IPS-15b (cell line): ENCODE measurements around the gene IGFBP5.

Experiments used
- H3K27me3 ChIP-seq: one replicate; pipeline ENCODE4 v1.6.1; 2013; ENCODE audit warnings: low read length; ENCODE audit not compliant: control insufficient read depth, insufficient read depth
- H3K36me3 ChIP-seq: one replicate; pipeline ENCODE4 v1.6.1; 2013; ENCODE audit warnings: low read length; ENCODE audit not compliant: control insufficient read depth, insufficient read depth
- H3K4me1 ChIP-seq: one replicate; pipeline ENCODE4 v1.6.1; 2013; ENCODE audit warnings: mild to moderate bottlenecking, low read length; ENCODE audit not compliant: control insufficient read depth, insufficient read depth
- H3K4me3 ChIP-seq: one replicate; pipeline ENCODE4 v1.5.1; 2013; ENCODE audit warnings: low read depth, low read length
- H3K9ac ChIP-seq: one replicate; pipeline ENCODE4 v1.6.1; 2013; ENCODE audit warnings: low read depth, mild to moderate bottlenecking, low read length
- H3K9me3 ChIP-seq: one replicate; pipeline ENCODE4 v1.6.1; 2013; ENCODE audit warnings: mild to moderate bottlenecking, low read length; ENCODE audit not compliant: control insufficient read depth, insufficient read depth

IGFBP5 gene

GRCh38 chr2:216694826-216695217 is 527 bp downstream of the IGFBP5 start:
- H3K4me3 ChIP-seq: peak overlapping the region; percentile 44
- no peaks in the 10 kb centered on the region for H3K36me3 ChIP-seq
- H3K27me3 ChIP-seq: peaks cover 43% of the 10 kb centered on the region
- H3K4me1 ChIP-seq: peaks cover 10% of the 10 kb centered on the region
- no peak overlapping the region for H3K9ac ChIP-seq
- no peaks in the 10 kb centered on the region for H3K9me3 ChIP-seq

GRCh38 chr2:216694082-216694825 is 1.1 kb downstream of the IGFBP5 start:
- peaks cover 44% of the 10 kb centered on the region for H3K27me3 ChIP-seq
- no peak overlapping the region for H3K9ac ChIP-seq

GRCh38 chr2:216693414-216694080 is 1.8 kb downstream of the IGFBP5 start:
- H3K9ac ChIP-seq: no peak overlapping the region
- H3K4me3 ChIP-seq: peak overlapping the region; percentile 44
- peaks cover 44% of the 10 kb centered on the region for H3K27me3 ChIP-seq

More at GRCh38 chr2:216694082-216694825, 1.1 kb downstream of the IGFBP5 start:
- Histone ChIP-seq H3K9me3 (no peaks in the 10 kb centered on the region), H3K36me3 (no peaks in the 10 kb centered on the region), H3K4me3 (peak overlapping the region; percentile 44), H3K4me1 (peaks cover 10% of the 10 kb centered on the region)

GRCh38 chr2:216692636-216693413 is 2.5 kb downstream of the IGFBP5 start:
- Histone ChIP-seq H3K9me3 (no peaks in the 10 kb centered on the region), H3K27me3 (peaks cover 43% of the 10 kb centered on the region), H3K36me3 (no peaks in the 10 kb centered on the region), H3K4me3 (peak overlapping the region; percentile 88), H3K9ac (no peak overlapping the region), H3K4me1 (peaks cover 10% of the 10 kb centered on the region)

More at GRCh38 chr2:216693414-216694080, 1.8 kb downstream of the IGFBP5 start:
- peaks cover 10% of the 10 kb centered on the region for H3K4me1 ChIP-seq
- no peaks in the 10 kb centered on the region for H3K9me3 ChIP-seq
- no peaks in the 10 kb centered on the region for H3K36me3 ChIP-seq

GRCh38 chr2:216690853-216691741 is 4.3 kb downstream of the IGFBP5 start:
- no peaks in the 10 kb centered on the region for H3K36me3 ChIP-seq
- H3K27me3 ChIP-seq: peaks cover 31% of the 10 kb centered on the region
- H3K9me3 ChIP-seq: no peaks in the 10 kb centered on the region
- H3K4me1 ChIP-seq: peaks cover 10% of the 10 kb centered on the region
- H3K4me3 ChIP-seq: peak overlapping the region; percentile 48
- no peak overlapping the region for H3K9ac ChIP-seq

GRCh38 chr2:216690456-216690852 is 4.9 kb downstream of the IGFBP5 start:
- Histone ChIP-seq H3K27me3 (peaks cover 26% of the 10 kb centered on the region), H3K4me1 (peaks cover 7% of the 10 kb centered on the region), H3K9me3 (no peaks in the 10 kb centered on the region), H3K36me3 (no peaks in the 10 kb centered on the region), H3K9ac (no peak overlapping the region), H3K4me3 (peak overlapping the region; percentile 22)

- peaks cover 5% of the 10 kb centered on the region for H3K4me1 ChIP-seq
- peaks cover 17% of the 10 kb centered on the region for H3K27me3 ChIP-seq
- no peak overlapping the region for H3K4me3 ChIP-seq
- no peaks in the 10 kb centered on the region for H3K36me3 ChIP-seq
- no peaks in the 10 kb centered on the region for H3K9me3 ChIP-seq
- H3K9ac ChIP-seq: no peak overlapping the region
Observed at GRCh38 chr2:216689397-216689796, 6.0 kb downstream of the IGFBP5 start.

- Histone ChIP-seq H3K9me3 (no peaks in the 10 kb centered on the region), H3K36me3 (no peaks in the 10 kb centered on the region), H3K27me3 (peaks cover 15% of the 10 kb centered on the region)
Observed at GRCh38 chr2:216688731-216689340, 6.5 kb downstream of the IGFBP5 start.

GRCh38 chr2:216687646-216688045 is 7.7 kb downstream of the IGFBP5 start:
- Histone ChIP-seq H3K9me3 (no peaks in the 10 kb centered on the region), H3K9ac (no peak overlapping the region), H3K36me3 (no peaks in the 10 kb centered on the region), H3K4me1 (peaks cover 5% of the 10 kb centered on the region), H3K27me3 (peaks cover 12% of the 10 kb centered on the region), H3K4me3 (no peak overlapping the region)

More at GRCh38 chr2:216688731-216689340, 6.5 kb downstream of the IGFBP5 start:
- Histone ChIP-seq H3K9ac (no peak overlapping the region), H3K4me1 (peaks cover 5% of the 10 kb centered on the region), H3K4me3 (no peak overlapping the region)

GRCh38 chr2:216687111-216687510 is 8.2 kb downstream of the IGFBP5 start:
- no peak overlapping the region for H3K9ac ChIP-seq
- peaks cover 5% of the 10 kb centered on the region for H3K4me1 ChIP-seq
- H3K27me3 ChIP-seq: peaks cover 12% of the 10 kb centered on the region
- H3K36me3 ChIP-seq: no peaks in the 10 kb centered on the region
- no peaks in the 10 kb centered on the region for H3K9me3 ChIP-seq
- no peak overlapping the region for H3K4me3 ChIP-seq
